Muscle layer of duodenum (tissue), 2 donors: ENCODE results near the gene ARHGAP22.

Experiments
- H3K27ac ChIP-seq: one replicate; pipeline ENCODE4 v1.7.0; 2013; ENCODE audit warnings: mild to moderate bottlenecking, low read length
- H3K27me3 ChIP-seq: one replicate; pipeline ENCODE4 v1.7.0; 2013; ENCODE audit warnings: low read depth, mild to moderate bottlenecking, control low read depth, low read length
- H3K36me3 ChIP-seq, 2 donors: one replicate each; pipeline ENCODE4 v1.7.0; 2013; ENCODE audit warnings: low read length in 2 of 2, control low read depth in 1 of 2, mild to moderate bottlenecking in 1 of 2; ENCODE audit not compliant: insufficient read depth in 2 of 2, control insufficient read depth in 1 of 2
- H3K4me1 ChIP-seq, 2 donors: one replicate each; pipeline ENCODE4 v1.7.0; 2013; ENCODE audit warnings: low read length in 2 of 2, mild to moderate bottlenecking in 2 of 2, control low read depth in 1 of 2, moderate library complexity in 1 of 2; ENCODE audit not compliant: insufficient read depth in 2 of 2, control insufficient read depth in 1 of 2
- H3K4me3 ChIP-seq, 2 donors: one replicate each; pipeline ENCODE4 v1.7.0; 2013; ENCODE audit warnings: low read length in 2 of 2, low read depth in 1 of 2, mild to moderate bottlenecking in 1 of 2
- H3K9me3 ChIP-seq, 2 donors: one replicate each; pipeline ENCODE4 v1.7.0; 2013; ENCODE audit warnings: low read length in 2 of 2, control low read depth in 1 of 2, mild to moderate bottlenecking in 1 of 2; ENCODE audit not compliant: control insufficient read depth in 1 of 2
- donor health status: healthy.

ARHGAP22 gene

DNA sequence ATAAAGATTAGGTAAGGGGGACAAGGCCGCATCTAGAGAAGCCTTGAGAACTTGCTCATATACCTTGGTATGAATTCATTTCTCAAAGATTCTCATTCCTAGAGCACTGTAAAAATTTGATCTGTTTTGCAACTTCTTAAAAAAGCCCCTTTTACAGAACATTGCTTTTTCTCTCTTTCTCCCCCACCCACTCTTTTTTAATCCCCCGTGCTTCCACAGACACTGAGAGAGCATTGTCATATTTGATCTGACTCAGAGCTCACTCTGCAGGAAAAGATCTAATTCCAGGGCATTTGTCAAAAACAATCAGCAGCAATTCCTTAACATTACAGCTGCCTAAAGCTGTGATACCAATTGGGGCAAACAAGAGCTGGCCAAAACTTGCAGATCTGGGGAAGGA lies 92.0 kb downstream of the ARHGAP22 start:
- Histone ChIP-seq H3K4me1 (no peaks in the 10 kb centered on the region), H3K27ac (no peak overlapping the region), H3K9me3 (peaks cover 11 to 17% of the 10 kb centered on the region in 2 donors), H3K4me3 (no peak overlapping the region), H3K27me3 (no peaks in the 10 kb centered on the region), H3K36me3 (no peaks in the 10 kb centered on the region)

DNA sequence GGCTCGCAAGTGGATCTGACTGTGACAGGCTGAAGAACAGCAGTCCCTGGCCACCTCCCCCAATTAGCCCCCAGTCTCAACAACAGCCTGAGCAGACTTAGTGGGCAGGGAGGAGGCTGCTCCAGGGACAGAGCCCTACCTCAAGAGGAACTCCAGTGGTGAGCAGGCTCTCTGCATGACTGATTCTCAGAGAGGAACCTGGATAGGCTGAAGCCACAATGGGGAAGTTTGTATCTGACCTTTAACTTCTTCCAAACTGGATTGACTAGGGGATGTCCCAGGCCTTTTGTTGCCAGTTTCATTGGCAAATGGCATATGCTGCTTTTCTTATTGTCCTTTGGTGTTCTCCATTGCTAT lies 93.0 kb downstream of the ARHGAP22 start:
- Histone ChIP-seq H3K4me3 (no peak overlapping the region), H3K27ac (no peak overlapping the region), H3K4me1 (no peaks in the 10 kb centered on the region), H3K27me3 (no peaks in the 10 kb centered on the region), H3K36me3 (no peaks in the 10 kb centered on the region), H3K9me3 (peaks cover 11 to 17% of the 10 kb centered on the region in 2 donors)

DNA sequence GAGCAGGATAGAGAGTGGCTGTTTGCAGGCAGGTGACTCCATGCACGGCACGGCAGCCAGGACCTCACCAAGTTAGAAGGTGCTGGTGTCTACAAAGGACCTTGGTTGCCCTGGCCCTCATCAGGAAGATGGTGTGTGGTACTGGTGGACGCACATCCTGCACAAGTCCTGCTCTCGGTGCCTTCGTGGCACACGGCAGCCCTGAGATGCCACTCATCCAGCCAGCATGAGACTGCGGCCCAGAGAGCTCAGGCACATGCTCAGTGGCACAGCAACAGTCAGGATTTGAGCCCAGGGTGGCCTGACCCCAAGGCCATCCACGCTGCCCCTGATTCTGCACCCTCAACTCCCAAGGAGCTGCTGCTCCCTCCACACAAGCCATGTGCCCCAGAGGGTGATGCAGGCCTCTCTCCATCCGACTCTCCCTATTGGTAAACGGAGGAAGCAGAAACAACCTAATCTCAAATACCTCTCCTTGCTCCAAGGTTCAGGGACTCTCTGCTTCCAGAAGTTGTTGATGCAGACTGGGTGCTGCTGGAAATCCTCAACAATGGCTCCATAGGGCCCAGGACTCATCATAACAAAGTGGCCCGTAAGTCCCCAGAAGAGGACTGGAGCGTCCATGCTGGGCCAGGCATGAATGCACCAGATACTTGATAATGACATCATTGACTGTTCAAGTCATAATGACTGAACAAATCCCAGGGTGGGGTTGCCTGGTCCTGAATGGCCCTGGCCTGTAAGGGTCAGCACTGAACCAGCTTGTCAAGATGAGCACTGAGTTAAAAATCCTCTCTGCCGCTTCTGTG lies 93.6 kb downstream of the ARHGAP22 start:
- no peak overlapping the region for H3K4me3 ChIP-seq
- H3K27me3 ChIP-seq: no peaks in the 10 kb centered on the region
- H3K9me3 ChIP-seq: peaks cover 11 to 17% of the 10 kb centered on the region in 2 donors
- H3K4me1 ChIP-seq: no peaks in the 10 kb centered on the region
- no peak overlapping the region for H3K27ac ChIP-seq
- H3K36me3 ChIP-seq: no peaks in the 10 kb centered on the region

DNA sequence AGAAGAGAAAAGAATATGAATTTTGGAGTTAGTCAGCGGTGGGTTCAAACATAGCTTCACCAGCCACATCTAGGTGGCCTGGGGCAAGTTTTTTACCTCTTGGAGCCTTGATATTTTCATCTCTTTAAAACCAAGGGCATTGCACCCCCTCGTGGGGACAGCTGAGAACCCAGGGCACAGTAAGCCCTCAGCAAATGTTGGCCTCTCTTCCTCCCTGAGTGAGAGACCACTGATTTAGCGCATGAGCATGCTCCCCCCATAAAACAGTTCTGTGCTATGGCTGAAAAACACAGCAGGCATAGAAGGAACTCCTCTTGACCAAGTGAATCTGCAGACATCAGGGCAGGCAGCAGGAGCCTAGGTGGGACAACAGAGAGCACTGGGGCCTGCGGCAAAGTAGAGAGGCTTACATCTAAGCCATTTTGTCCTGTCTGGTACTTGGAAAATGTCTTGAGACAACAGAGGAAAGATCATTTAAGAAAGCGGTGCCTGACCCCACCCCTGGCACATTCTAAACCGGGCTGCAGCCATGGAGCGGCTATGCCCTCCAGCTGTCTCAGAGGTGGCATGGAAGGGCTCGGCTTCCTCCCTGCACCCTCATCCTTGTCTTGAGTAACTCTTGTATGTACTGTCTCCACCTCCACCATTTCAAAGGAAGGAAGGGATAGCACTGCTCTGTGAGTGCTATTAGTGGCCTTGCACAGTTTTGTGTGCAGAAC lies 94.7 kb downstream of the ARHGAP22 start:
- no peak overlapping the region for H3K27ac ChIP-seq
- H3K27me3 ChIP-seq: no peaks in the 10 kb centered on the region
- peaks cover 6 to 11% of the 10 kb centered on the region in 2 donors for H3K9me3 ChIP-seq
- no peak overlapping the region for H3K4me3 ChIP-seq
- no peaks in the 10 kb centered on the region for H3K36me3 ChIP-seq
- H3K4me1 ChIP-seq: no peaks in the 10 kb centered on the region

DNA sequence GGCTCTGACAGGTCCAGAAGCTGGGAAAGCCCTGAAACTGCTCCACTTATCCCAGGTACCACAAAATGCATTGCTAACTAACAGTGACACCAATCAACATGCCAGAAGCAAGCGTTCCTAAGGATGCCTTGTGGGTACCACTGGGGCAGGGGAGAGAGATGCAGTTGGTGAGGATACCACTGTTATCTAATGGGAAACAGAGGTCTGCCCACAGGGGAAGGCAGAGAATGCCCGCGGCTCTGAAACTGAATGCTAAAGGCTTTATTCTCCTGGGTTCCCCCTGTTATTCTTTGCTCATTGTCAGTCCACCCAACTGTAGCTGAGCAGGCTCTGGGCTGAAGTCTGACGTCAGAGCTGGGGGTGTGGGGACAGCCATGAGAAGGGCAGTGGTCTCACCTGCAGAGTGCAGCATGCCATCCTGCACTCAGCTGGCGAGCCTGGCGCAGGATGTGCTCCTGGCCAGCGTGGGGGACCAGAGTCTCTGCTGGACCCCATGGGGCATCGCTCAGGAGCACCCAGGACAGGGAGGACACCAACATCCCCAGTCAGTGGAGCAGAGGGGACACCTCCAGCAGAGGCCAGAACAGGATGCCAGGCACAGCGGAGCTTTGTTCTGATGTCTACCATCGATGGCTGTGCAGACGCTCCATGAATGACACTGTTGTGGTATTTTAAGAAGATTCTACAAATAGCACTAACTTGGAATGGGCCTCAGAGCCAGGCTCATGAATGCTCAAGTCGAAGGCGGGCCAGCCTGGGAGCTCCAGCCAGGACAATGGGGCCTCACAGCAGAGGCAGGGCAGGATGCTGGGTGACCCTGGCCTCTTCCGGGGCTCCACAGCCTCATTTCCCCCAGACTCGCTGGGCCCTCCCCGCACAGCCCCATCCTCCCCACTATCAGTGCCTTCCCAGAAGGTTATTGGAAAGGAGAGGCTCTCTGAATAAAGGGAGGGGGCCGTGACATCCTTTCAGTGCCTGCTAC lies 95.8 kb downstream of the ARHGAP22 start:
- Histone ChIP-seq H3K36me3 (no peaks in the 10 kb centered on the region), H3K27me3 (no peaks in the 10 kb centered on the region), H3K27ac (no peak overlapping the region), H3K4me1 (no peaks in the 10 kb centered on the region), H3K4me3 (no peak overlapping the region), H3K9me3 (peaks cover 2 to 7% of the 10 kb centered on the region in 2 donors)

DNA sequence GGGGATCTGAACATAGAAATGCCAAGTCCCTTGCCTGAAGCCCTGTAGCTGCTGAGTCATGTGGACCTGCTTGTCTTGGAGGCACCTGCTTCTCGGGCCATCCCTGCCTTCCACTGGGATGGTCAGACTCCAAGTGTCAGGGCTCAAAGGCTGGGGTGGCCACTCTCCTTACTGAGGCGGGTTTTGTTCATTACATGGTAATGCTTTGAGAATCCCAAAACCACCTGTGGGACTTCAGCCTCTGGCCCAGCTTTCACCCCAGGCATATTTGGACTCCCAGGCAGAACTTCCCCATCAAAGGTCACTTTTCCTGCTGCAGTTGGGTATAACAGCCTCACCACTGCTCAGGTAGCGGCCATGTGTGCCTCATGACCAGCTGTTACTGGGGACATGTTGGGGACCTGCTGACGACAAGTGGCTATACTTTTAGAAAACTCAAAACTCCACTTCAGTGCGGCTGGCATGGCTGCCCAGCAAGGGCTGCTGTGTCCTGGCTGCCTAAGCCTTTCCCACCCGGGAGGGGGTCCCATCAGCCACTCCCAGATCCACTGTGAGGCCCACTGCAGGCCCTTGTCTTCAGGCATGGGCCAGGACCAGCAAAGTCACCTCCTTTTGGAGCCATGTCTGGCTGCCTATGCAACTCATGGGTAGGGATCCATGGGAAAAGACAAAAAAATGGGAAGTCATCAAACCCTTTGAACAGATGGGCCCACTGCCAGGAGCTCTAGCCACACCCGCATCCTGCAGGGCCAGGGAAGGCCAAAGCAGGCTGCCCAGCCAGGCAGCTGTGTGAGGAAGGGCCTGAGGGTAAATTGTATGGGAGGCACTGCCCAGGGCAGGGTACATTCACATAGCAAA lies 96.7 kb downstream of the ARHGAP22 start:
- H3K36me3 ChIP-seq: no peaks in the 10 kb centered on the region

DNA sequence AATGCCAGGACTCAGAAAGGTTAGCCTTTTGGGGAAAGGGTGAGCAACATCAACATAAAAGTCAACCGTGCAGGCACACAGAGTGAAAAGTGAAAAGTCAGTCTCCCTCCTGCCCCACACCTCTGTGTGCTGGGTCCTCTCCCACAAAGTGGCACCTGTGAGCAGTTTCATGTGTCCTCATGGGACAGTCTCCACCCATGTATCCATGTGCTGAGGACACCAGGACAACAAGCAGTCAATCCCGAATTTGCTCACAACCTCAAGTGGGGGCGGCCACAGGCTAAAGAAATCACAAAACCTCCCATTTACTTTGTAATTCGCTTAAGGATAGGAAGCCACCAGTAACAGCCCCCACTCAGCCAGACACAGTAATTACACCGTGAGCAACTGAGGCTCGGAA lies 97.4 kb downstream of the ARHGAP22 start:
- no peaks in the 10 kb centered on the region for H3K27me3 ChIP-seq
- no peaks in the 10 kb centered on the region for H3K9me3 ChIP-seq
- H3K4me1 ChIP-seq: no peaks in the 10 kb centered on the region
- H3K4me3 ChIP-seq: no peak overlapping the region
- no peak overlapping the region for H3K27ac ChIP-seq
- no peaks in the 10 kb centered on the region for H3K36me3 ChIP-seq

More for the DNA sequence above, 96.7 kb downstream of the ARHGAP22 start:
- Histone ChIP-seq H3K4me3 (no peak overlapping the region), H3K4me1 (no peaks in the 10 kb centered on the region), H3K27me3 (no peaks in the 10 kb centered on the region), H3K27ac (no peak overlapping the region), H3K9me3 (peaks cover 0 to 4% of the 10 kb centered on the region in 2 donors)

DNA sequence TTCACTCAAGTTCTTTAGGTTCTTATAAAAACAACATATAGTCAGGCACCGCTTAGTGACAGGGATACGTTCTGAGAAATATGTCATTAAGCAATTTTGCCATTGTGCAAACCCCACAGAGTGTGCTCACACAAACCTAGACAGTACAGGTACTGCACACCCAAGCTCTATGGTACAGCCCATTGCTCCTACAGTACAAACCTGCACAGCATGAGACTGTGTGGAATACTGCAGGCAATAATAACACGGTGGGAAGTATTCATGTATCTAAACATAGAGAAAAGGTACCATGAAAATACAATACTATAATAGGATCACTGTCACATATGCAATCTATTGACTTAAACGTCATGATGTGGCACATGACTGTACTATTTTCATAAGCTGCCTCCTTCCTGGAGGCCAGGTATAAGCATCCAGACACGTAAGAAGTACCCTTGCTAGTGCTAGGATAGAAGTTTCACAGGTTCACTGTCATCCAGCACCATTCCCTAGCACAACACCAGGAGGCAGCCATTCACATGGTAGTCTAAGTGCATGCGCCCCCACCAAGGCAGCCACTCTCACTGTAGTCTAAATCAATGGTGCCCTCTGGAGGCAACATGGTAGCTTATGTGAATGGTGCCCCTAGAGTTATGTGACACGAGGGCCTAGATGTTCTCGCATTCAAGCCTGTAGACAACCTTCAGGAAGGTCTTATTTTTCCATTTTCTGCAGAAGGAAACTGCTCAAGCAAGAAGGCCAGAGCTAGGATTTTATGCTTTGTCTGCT lies 98.5 kb downstream of the ARHGAP22 start:
- Histone ChIP-seq H3K9me3 (no peaks in the 10 kb centered on the region), H3K36me3 (no peaks in the 10 kb centered on the region), H3K4me3 (no peak overlapping the region), H3K27ac (no peak overlapping the region), H3K27me3 (no peaks in the 10 kb centered on the region), H3K4me1 (no peaks in the 10 kb centered on the region)

DNA sequence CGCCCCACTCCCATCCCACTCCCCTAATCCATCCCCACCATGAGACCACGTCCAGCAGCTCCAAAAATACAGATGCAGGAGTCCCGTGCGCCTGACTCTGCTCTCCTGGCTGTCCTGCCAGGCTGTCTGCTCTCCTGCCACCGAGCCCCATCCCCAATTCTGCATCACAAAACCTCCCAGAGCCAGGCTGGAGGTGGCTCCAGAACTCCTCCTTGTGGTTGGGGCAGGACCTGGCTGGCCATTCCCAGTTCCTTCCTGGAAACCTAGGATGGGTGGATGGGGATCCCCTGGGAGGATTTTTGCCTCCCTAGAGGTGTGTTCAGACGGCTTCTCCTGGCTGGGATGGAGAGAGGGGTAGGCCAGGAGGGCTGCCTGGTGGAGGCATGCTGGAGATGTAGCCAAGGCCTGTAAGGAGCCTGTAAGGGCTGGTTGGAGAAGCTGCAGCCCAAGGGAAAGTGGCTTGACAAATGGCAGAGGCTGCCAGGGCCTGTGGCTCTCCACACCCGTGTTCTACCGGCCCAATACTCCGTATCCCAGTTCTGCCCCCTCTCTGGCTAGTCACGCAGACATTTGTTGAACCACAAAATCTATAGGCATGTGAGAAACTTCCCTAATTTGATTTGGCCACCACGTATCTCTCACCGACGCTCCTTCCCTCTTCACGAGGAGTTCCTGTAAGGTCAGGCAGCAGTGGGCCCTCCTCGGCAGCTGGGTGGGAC lies 99.3 kb downstream of the ARHGAP22 start:
- Histone ChIP-seq H3K27me3 (no peaks in the 10 kb centered on the region), H3K9me3 (no peaks in the 10 kb centered on the region), H3K4me1 (no peaks in the 10 kb centered on the region), H3K36me3 (no peaks in the 10 kb centered on the region), H3K4me3 (no peak overlapping the region), H3K27ac (no peak overlapping the region)
